Measurements from ENCODE around the gene FAM20A.

Gene FAM20A

DNA sequence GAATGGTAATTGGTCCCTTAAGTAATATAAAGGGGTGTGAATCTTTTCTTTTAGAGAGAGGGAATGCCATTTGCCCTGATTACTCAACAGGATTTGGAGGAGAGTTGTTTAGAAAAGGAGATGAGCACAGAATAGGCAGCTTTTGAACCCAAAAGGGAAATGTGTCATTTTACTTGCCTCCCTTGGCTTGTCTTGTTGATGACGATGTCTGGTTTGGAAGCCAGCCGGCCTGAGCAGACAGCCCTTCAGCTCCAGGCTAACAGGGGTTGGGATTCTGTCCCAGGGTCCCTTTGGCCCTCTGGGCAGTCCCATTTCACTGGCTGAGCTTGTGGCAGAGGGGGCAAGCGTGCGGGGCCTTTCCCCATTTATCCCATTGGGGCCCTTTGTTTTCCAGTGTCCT is 111.2 kb downstream of the FAM20A start:
- no peak for DNase-seq
